Mesendoderm (in vitro differentiated cells): ENCODE data around the gene PSMG4.

Source experiments
- DNase-seq: peaks from one replicate; pipeline ENCODE4 v3.0.0; 2013
- H2AK5ac ChIP-seq: 2 replicates; pipeline ENCODE4 v1.6.1; 2013; ENCODE audit warnings: low read length, inconsistent platforms
- H2BK120ac ChIP-seq: 2 replicates; pipeline ENCODE4 v1.6.1; 2013; ENCODE audit warnings: low read depth, mild to moderate bottlenecking, low read length, moderate library complexity, mixed read lengths
- H2BK15ac ChIP-seq: replicated peaks from 2 replicates; pipeline ENCODE4 v1.6.1; 2013; ENCODE audit warnings: low read depth, mild to moderate bottlenecking, moderate library complexity
- H2BK5ac ChIP-seq: 2 replicates; pipeline ENCODE4 v1.6.1; 2013; ENCODE audit warnings: low read length, inconsistent platforms
- H3K18ac ChIP-seq: 2 replicates; pipeline ENCODE4 v1.6.1; 2013; ENCODE audit warnings: mild to moderate bottlenecking, low read length, mixed read lengths
- H3K23ac ChIP-seq: one replicate; pipeline ENCODE4 v1.6.1; 2013; ENCODE audit warnings: low read length
- H3K27ac ChIP-seq: 2 replicates; pipeline ENCODE4 v1.5.1; 2013; ENCODE audit warnings: low read depth, mild to moderate bottlenecking, inconsistent platforms, low read length, moderate library complexity
- H3K27me3 ChIP-seq: 2 replicates; pipeline ENCODE4 v1.6.1; 2013; ENCODE audit warnings: low read length, control low read depth, mild to moderate bottlenecking, inconsistent platforms; ENCODE audit not compliant: insufficient read depth, poor library complexity
- H3K36me3 ChIP-seq: 2 replicates; pipeline ENCODE4 v1.6.1; 2013; ENCODE audit warnings: low read length, inconsistent platforms; ENCODE audit not compliant: control insufficient read depth, insufficient read depth
- H3K4ac ChIP-seq: one replicate; pipeline ENCODE4 v1.6.1; 2013; ENCODE audit warnings: low read depth, mild to moderate bottlenecking, low read length, moderate library complexity
- H3K4me1 ChIP-seq: 2 replicates; pipeline ENCODE4 v1.6.1; 2013; ENCODE audit warnings: low read depth, low read length, inconsistent platforms; ENCODE audit not compliant: control insufficient read depth
- H3K4me2 ChIP-seq: 2 replicates; pipeline ENCODE4 v1.6.1; 2013; ENCODE audit warnings: low read length
- H3K4me3 ChIP-seq: 2 replicates; pipeline ENCODE4 v1.5.1; 2013; ENCODE audit warnings: mild to moderate bottlenecking, low read length
- H3K56ac ChIP-seq: one replicate; pipeline ENCODE4 v1.6.1; 2013; ENCODE audit warnings: low read length
- H3K79me1 ChIP-seq: 2 replicates; pipeline ENCODE4 v1.6.1; 2013; ENCODE audit warnings: low read length, inconsistent platforms
- H3K79me2 ChIP-seq: 2 replicates; pipeline ENCODE4 v1.6.1; 2013; ENCODE audit warnings: mild to moderate bottlenecking, low read length; ENCODE audit not compliant: control insufficient read depth, insufficient read depth
- H3K9ac ChIP-seq: 2 replicates; pipeline ENCODE4 v1.6.1; 2013; ENCODE audit warnings: low read length, inconsistent platforms
- H4K5ac ChIP-seq: one replicate; pipeline ENCODE4 v1.6.1; 2013; ENCODE audit warnings: low read length
- H4K8ac ChIP-seq: one replicate; pipeline ENCODE4 v1.6.1; 2013; ENCODE audit warnings: low read depth, mild to moderate bottlenecking, control low read depth, low read length, moderate library complexity
- WGBS: extraction: QIAGEN DNeasy Blood & Tissue Kit; methylation state at CpG from one replicate; pipeline ENCODE4 v1.1.7; 2013; ENCODE audit warnings: low lambda C conversion rate, missing lambda C conversion rate; ENCODE audit not compliant: insufficient coverage; ENCODE audit errors: extremely low coverage; 5-methylcytosine and 5-hydroxymethylcytosine counted together

PSMG4 gene

DNA sequence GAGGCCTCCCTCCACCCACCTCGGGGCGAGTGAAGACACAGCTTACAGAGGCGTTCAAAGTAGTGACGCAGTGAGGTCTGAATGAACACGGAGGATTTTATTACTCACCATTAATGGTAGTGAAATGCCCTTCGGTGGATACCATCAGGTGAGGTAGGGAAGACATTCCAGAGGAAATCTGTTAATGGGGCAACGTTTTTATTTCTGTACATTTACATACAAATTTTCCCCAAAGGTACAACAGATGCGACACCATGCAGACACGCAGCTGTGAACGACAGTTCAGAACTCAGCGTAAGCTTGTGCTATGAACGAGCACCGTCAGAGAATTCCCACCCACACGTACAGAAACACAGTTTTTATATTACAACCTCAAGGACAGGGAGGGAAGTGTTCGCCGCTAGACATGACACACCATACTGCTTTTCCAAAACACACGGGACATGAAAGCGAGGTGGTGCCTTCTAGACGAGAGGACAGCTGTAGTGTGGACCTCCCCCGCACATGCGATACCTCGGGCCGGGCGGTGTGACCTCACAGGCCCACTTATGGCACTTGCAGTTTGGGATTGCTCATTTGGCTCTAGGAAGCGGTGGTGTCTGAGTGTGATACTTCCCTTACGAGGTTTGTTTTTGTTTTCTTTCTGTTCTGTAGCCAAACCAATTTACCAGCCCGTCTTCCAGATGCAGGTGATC is 10.7 kb downstream of the PSMG4 start:
- Histone ChIP-seq H3K4me1 (no peaks in the 10 kb centered on the region), H3K36me3 (peaks cover 6% of the 10 kb centered on the region), H4K8ac (no peak overlapping the region), H2BK5ac (no peak overlapping the region), H3K9ac (no peak overlapping the region), H3K27ac (no peak overlapping the region), H4K5ac (no peak overlapping the region), H3K4me2 (no peak overlapping the region), H3K79me2 (peaks cover 14% of the 10 kb centered on the region), H3K18ac (no peak overlapping the region), H2BK15ac (no peak overlapping the region), H2BK120ac (no peak overlapping the region), H3K4me3 (no peak overlapping the region), H3K56ac (no peak overlapping the region), H3K4ac (no peak overlapping the region), H3K23ac (no peak overlapping the region), H3K79me1 (peaks cover 24% of the 10 kb centered on the region), H2AK5ac (no peak overlapping the region), H3K27me3 (no peaks in the 10 kb centered on the region)
- no peak for DNase-seq
- WGBS, result no CpG with 5 or more reads among the region's 27 CpGs

DNA sequence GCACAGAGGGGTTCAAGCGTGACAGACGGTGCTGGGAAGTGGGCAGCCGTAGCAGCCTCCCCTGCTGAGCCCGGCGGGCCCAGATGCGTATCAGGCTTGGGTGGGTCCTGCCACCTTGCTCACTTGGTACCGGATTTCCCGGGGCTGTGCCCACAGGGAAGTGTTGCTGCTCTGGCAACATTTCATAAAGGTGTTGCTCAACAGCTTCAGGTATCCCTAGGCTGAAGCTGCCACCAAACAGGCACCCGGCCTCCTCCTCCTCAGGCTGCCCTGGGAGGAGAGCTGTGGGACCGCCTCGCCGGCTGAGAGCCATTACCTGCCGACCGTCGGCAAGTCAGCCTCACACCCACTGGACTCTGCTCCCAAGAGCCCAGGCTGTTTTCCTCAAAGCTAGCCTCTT is 11.5 kb downstream of the PSMG4 start:
- H4K8ac ChIP-seq, result no peak overlapping the region
- no peak for DNase-seq
- peaks cover 21% of the 10 kb centered on the region for H3K79me1 ChIP-seq
- no peak overlapping the region for H3K56ac ChIP-seq
- H2BK120ac ChIP-seq, result no peak overlapping the region
- H2BK5ac ChIP-seq, result no peak overlapping the region
- no peak overlapping the region for H3K18ac ChIP-seq
- no peak overlapping the region for H3K4me3 ChIP-seq
- no peak overlapping the region for H3K4ac ChIP-seq
- H3K79me2 ChIP-seq, result peaks cover 8% of the 10 kb centered on the region
- H4K5ac ChIP-seq, result no peak overlapping the region
- H3K36me3 ChIP-seq, result peaks cover 6% of the 10 kb centered on the region
- no peaks in the 10 kb centered on the region for H3K4me1 ChIP-seq
- no CpG with 5 or more reads among the region's 15 CpGs for WGBS
- H3K9ac ChIP-seq, result no peak overlapping the region
- no peak overlapping the region for H3K23ac ChIP-seq
- H3K27me3 ChIP-seq, result no peaks in the 10 kb centered on the region
- H2BK15ac ChIP-seq, result no peak overlapping the region
- H3K4me2 ChIP-seq, result no peak overlapping the region
- no peak overlapping the region for H3K27ac ChIP-seq
- no peak overlapping the region for H2AK5ac ChIP-seq

DNA sequence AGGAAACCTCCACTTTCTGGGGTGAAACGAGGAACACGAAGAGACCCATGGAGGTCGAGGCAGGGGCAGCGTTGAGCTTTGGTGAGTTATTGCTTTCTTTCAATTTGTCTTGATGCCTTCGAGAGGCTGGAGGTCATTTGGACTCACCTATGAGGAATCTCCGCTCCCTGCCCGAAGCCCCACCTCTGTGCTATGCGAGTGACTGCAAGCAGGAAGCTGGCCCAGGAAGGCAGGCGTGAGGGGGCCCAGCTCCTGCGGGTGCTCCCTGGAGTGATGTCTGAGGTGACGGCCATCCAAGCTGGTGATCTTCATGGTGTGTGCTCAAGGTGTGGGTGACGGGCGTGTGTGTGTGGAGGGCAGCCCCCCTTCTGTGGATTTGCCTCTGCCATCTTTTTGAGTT is 13.0 kb downstream of the PSMG4 start:
- Histone ChIP-seq H3K27me3 (no peaks in the 10 kb centered on the region), H3K9ac (no peak overlapping the region), H2BK15ac (no peak overlapping the region), H3K23ac (no peak overlapping the region), H3K27ac (no peak overlapping the region), H3K4ac (no peak overlapping the region), H3K4me1 (no peaks in the 10 kb centered on the region), H3K36me3 (peaks cover 6% of the 10 kb centered on the region), H3K56ac (no peak overlapping the region), H2BK120ac (no peak overlapping the region), H3K18ac (no peak overlapping the region), H3K4me3 (no peak overlapping the region), H2BK5ac (no peak overlapping the region), H3K79me1 (peaks cover 21% of the 10 kb centered on the region), H3K4me2 (no peak overlapping the region), H2AK5ac (no peak overlapping the region), H4K5ac (no peak overlapping the region), H3K79me2 (peaks cover 4% of the 10 kb centered on the region), H4K8ac (no peak overlapping the region)
- DNase-seq, result no peak
- WGBS, result no CpG with 5 or more reads among the region's 13 CpGs

DNA sequence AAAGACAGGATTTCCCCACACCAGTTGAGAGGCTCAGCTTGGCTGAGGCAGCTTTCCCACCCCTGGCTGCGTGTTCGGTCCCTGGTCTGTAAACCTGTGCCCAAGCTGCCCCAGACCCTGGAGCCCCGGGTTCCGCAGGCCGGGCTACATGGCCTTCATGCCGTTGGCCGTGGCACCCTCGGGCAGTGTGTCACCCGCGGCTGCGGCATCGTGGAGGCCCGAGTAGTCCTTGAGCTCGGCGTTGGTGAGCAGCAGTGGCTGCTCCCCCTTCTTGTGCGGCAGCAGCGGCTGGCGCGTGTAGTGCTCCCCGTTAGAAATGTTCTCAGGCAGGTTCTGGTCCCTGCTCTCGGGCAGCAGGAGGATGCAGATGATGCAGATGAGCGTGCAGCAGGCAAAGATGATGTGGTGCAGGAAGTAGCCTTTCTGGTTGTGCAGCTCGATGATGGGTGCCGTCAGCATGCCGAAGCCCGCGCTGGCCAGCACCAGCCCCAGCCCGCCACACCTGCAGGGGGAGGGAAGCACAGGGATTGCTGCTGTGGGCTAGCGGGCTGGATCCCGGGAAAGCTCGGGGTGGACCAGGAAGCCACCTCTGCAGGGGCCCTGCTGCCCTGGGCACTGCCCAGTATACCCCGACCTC is 14.3 kb downstream of the PSMG4 start:
- Histone ChIP-seq H2BK120ac (no peak overlapping the region), H2BK5ac (no peak overlapping the region), H3K27me3 (no peaks in the 10 kb centered on the region), H3K4ac (no peak overlapping the region), H4K8ac (no peak overlapping the region), H3K4me2 (no peak overlapping the region), H3K18ac (no peak overlapping the region), H2BK15ac (no peak overlapping the region), H3K79me1 (peaks cover 17% of the 10 kb centered on the region), H3K4me1 (no peaks in the 10 kb centered on the region), H3K56ac (no peak overlapping the region), H4K5ac (no peak overlapping the region), H2AK5ac (no peak overlapping the region), H3K9ac (no peak overlapping the region), H3K79me2 (no peaks in the 10 kb centered on the region), H3K36me3 (peaks cover 6% of the 10 kb centered on the region), H3K4me3 (no peak overlapping the region), H3K27ac (no peak overlapping the region), H3K23ac (no peak overlapping the region)
- no peak for DNase-seq
- WGBS, result no CpG with 5 or more reads among the region's 32 CpGs

DNA sequence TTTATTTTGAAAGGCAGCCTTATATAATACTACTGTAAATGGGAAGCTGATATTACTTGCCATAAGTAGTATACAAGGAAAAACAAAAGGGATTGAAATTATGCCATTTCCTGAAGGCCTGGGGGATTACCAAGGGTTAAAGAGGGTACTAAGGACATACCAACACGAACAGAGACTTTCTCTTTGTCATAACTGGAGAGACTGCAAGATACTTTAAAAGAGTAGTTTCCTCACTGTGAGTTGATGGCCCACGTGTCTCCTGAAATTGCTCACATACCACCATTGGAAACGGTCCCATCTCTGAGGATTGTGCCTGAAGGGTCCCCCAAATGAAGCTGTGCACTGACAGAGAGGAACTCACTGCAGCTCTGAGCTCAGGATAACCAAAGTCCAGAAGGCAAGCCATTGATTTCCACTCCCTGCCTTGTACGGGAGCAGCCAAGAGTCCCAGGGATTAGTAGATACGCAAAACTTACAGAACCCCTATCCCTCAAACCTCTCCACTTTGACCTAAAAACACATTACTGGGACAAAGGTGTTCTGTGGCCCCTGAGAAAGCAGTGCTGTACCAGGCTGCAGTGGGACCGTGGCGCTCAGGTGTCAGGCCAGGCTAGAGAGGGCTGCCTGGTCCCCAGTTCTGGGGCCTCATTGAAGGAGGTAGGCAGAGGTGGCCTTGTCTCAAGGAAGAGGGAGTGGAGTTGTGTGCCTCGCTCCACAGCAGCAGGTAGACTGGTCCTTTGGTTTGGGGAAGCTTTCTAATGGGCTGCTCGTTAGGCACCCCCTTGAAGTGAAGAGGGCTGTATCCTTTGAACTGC is 15.2 kb downstream of the PSMG4 start:
- Histone ChIP-seq H3K18ac (no peak overlapping the region), H3K4me2 (no peak overlapping the region), H3K27me3 (no peaks in the 10 kb centered on the region), H3K79me2 (no peaks in the 10 kb centered on the region), H3K4ac (no peak overlapping the region), H3K23ac (no peak overlapping the region), H2AK5ac (no peak overlapping the region), H3K4me1 (no peaks in the 10 kb centered on the region), H3K56ac (no peak overlapping the region), H3K36me3 (peaks cover 6% of the 10 kb centered on the region), H2BK120ac (no peak overlapping the region), H4K8ac (no peak overlapping the region), H3K9ac (no peak overlapping the region), H2BK5ac (no peak overlapping the region), H3K79me1 (peaks cover 12% of the 10 kb centered on the region), H4K5ac (no peak overlapping the region), H3K27ac (no peak overlapping the region), H3K4me3 (no peak overlapping the region), H2BK15ac (no peak overlapping the region)
- DNase-seq, result no peak
- no CpG with 5 or more reads among the region's 9 CpGs for WGBS
